ENCODE measurements around the gene FOXL3. TPM values are rescaled to one million over a fixed set of nuclear protein-coding genes. Genes with fewer than 3 reads are reported as not detected.

FOXL3 gene
- total RNA-seq, 1 experiment from 2014 or later: not detected

DNA sequence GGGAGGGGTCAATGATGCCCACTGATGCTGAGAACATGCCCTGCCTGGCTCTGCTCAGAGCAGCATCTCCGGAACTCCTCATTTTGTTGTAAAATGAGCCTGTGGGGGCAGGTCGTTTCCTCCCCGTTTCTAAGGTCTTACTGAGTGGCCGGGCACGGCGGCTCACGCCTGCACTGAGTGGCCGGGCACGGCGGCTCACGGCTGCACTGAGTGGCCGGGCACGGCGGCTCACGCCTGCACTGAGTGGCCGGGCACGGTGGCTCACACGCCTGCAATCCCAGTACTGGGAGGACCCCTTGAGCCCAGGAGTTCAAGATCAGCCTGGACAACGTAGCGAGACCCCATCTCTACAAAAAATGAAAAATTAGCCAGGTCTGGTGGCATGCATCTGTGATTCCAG, 39.0 kb upstream of the FOXL3 start:
- peaks cover 0 to 3% of the 10 kb centered on the region in 2 experiments; a peak in 1 of 4 replicates for H3K9me3 ChIP-seq (ENCODE audit: control insufficient read depth in 1 of 2, insufficient read depth in 1 of 2, low read depth in 1 of 2, low read length in 2 of 2)
- H3K36me3 ChIP-seq (ENCODE audit: control insufficient read depth in 1 of 2, insufficient read depth in 2 of 2, low read length in 2 of 2): no peaks in the 10 kb centered on the region; a peak in 1 of 4 replicates
- DNase-seq (ENCODE audit: low read depth, low spot score) (no peak), ATAC-seq (no peak)
- no peak overlapping the region for H3K27ac ChIP-seq (ENCODE audit: low read depth, low read length)
- no peak overlapping the region for H3K4me3 ChIP-seq (replicated peaks in 1 of 2; ENCODE audit: low read depth in 1 of 2, low read length in 2 of 2)
- TF ChIP-seq SP1 (IDR thresholded peaks at IDR 0.05; ENCODE audit: low read depth) (no peak), YY1 (IDR thresholded peaks at IDR 0.05; ENCODE audit: extremely low read depth, insufficient replicate concordance, low read depth, low read length) (no peak), TCF7L2 (IDR thresholded peaks at IDR 0.05; ENCODE audit: borderline replicate concordance, extremely low read depth, insufficient read depth, insufficient read length) (no peak)
- TF ChIP-seq, protein P1, sequence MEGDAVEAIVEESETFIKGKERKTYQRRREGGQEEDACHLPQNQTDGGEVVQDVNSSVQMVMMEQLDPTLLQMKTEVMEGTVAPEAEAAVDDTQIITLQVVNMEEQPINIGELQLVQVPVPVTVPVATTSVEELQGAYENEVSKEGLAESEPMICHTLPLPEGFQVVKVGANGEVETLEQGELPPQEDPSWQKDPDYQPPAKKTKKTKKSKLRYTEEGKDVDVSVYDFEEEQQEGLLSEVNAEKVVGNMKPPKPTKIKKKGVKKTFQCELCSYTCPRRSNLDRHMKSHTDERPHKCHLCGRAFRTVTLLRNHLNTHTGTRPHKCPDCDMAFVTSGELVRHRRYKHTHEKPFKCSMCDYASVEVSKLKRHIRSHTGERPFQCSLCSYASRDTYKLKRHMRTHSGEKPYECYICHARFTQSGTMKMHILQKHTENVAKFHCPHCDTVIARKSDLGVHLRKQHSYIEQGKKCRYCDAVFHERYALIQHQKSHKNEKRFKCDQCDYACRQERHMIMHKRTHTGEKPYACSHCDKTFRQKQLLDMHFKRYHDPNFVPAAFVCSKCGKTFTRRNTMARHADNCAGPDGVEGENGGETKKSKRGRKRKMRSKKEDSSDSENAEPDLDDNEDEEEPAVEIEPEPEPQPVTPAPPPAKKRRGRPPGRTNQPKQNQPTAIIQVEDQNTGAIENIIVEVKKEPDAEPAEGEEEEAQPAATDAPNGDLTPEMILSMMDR (IDR thresholded peaks at IDR 0.05 in 2 of 3, conservative IDR thresholded peaks at IDR 0.05 in 1 of 3; ENCODE audit: borderline replicate concordance in 1 of 3, insufficient read depth in 1 of 3, low read depth in 2 of 3, low read length in 2 of 3): no peak
- intact Hi-C loops (cut with micrococcal nuclease): no loop called here
- H2AFZ ChIP-seq (ENCODE audit: low read depth, low read length, poor library complexity, severe bottlenecking): no peak overlapping the region
- H3K79me2 ChIP-seq (ENCODE audit: insufficient read depth, low read length): no peaks in the 10 kb centered on the region
- no peak overlapping the region for H3K4me2 ChIP-seq (ENCODE audit: low read length)
- no TSS peak for BruUV-seq (replicated peaks)
- H3K27me3 ChIP-seq (ENCODE audit: insufficient read depth, low read length): no peaks in the 10 kb centered on the region
- H3K9me2 ChIP-seq (ENCODE audit: insufficient read depth): no peaks in the 10 kb centered on the region
- RAD21 ChIA-PET (ENCODE audit: low non-redundant PET in 1 of 2, low total read pairs in 2 of 2, uncharacterized antibody in 2 of 2, unreplicated experiment in 2 of 2): no interaction called here
- POLR2A ChIA-PET: no interaction called here
- H3K4me1 ChIP-seq (ENCODE audit: control insufficient read depth in 1 of 2, insufficient read depth in 2 of 2, low read length in 2 of 2): no peaks in the 10 kb centered on the region
- no peak overlapping the region for H3K9ac ChIP-seq (ENCODE audit: low read length)
- CTCF ChIA-PET: no interaction called here
- H4K20me1 ChIP-seq (ENCODE audit: insufficient read depth): no peaks in the 10 kb centered on the region

DNA sequence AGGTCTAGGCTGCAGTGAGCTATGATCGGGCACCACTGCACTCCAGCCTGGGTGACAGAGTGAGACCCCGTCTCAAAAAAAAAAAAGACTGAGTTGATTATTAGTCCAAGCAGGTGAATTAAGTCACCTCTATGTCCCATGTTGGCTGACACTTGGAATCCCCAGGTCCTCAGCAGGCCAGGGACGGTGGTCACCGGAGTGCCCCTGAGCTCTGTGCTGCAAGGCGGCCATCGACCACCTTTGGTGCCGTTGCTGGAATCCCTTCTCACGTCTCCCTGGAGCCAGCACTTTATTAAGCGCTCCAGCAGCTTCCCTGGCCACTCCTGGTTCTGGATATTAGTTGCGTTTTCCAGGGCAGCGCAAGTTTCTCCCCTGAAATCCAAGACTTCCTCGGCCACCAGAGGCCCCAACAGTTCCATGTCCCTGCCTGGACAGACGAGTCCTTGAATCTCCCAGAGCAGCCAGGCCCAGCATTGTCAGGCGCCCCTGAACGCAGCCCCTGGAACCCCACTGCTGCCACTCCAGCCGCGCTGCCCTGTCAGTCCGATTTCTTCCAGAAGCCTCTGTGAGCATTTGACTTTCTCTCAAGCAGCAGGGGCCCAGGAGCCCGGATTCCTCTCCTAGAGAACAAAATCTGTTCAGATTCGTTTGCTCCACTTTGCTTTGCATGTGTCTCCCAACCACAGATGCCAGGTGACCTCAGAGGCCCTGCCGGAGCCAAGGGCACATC, 38.4 kb upstream of the FOXL3 start:
- Histone ChIP-seq H3K4me3 (replicated peaks in 1 of 2; ENCODE audit: low read depth in 1 of 2, low read length in 2 of 2) (no peak overlapping the region), H4K20me1 (ENCODE audit: insufficient read depth) (no peaks in the 10 kb centered on the region), H3K27ac (ENCODE audit: low read depth, low read length) (no peak overlapping the region), H3K79me2 (ENCODE audit: insufficient read depth, low read length) (no peaks in the 10 kb centered on the region), H3K4me2 (ENCODE audit: low read length) (no peak overlapping the region), H3K9me2 (ENCODE audit: insufficient read depth) (no peaks in the 10 kb centered on the region), H2AFZ (ENCODE audit: low read depth, low read length, poor library complexity, severe bottlenecking) (no peak overlapping the region), H3K27me3 (ENCODE audit: insufficient read depth, low read length) (no peaks in the 10 kb centered on the region), H3K9me3 (ENCODE audit: control insufficient read depth in 1 of 2, insufficient read depth in 1 of 2, low read depth in 1 of 2, low read length in 2 of 2) (peaks cover 0 to 3% of the 10 kb centered on the region in 2 experiments; a peak in 1 of 4 replicates), H3K9ac (ENCODE audit: low read length) (no peak overlapping the region), H3K36me3 (ENCODE audit: control insufficient read depth in 1 of 2, insufficient read depth in 2 of 2, low read length in 2 of 2) (no peaks in the 10 kb centered on the region; a peak in 2 of 4 replicates), H3K4me1 (ENCODE audit: control insufficient read depth in 1 of 2, insufficient read depth in 2 of 2, low read length in 2 of 2) (no peaks in the 10 kb centered on the region)
- TF ChIP-seq POLR2AphosphoS5 (IDR thresholded peaks at IDR 0.05; ENCODE audit: low read depth, low read length) (no peak), ZNF274 (IDR thresholded peaks at IDR 0.05; ENCODE audit: low read depth, low read length) (no peak), POLR2A (IDR thresholded peaks at IDR 0.05; ENCODE audit: borderline replicate concordance, extremely low read depth, insufficient read depth, insufficient read length) (no peak), YY1 (IDR thresholded peaks at IDR 0.05; ENCODE audit: extremely low read depth, insufficient replicate concordance, low read depth, low read length) (no peak)
- intact Hi-C loops (cut with micrococcal nuclease): no loop called here
- BruUV-seq (replicated peaks): no TSS peak
- ChIA-PET POLR2A (no interaction called here), RAD21 (ENCODE audit: low non-redundant PET in 1 of 2, low total read pairs in 2 of 2, uncharacterized antibody in 2 of 2, unreplicated experiment in 2 of 2) (no interaction called here), CTCF (no interaction called here)
- no peak for ATAC-seq
- no peak for DNase-seq (ENCODE audit: low read depth, low spot score)
